Heart left ventricle (tissue), 16 donors: ENCODE data around the gene AIF1. TPM values are rescaled to one million over a fixed set of nuclear protein-coding genes. Genes with fewer than 3 reads are reported as not detected.

Experiments used
- ATAC-seq, 4 donors: fragments of 200-7000 bp; cut with Tn5 transposase; one replicate each; pipeline ENCODE4 v1.9.1; 2020 to 2022; ENCODE audit warnings: moderate library complexity in 4 of 4, mild to moderate bottlenecking in 3 of 4, moderate number of reproducible peaks in 1 of 4
- DNase-seq, 5 donors: peaks; one replicate each; pipeline ENCODE4 v3.0.0-alpha.2; 2020
- H3K27ac ChIP-seq, 12 donors: fragments of 200-600 bp; sonication (generic) in 4 of 12; one replicate each; pipeline versions ENCODE4 v1.5.0 to v1.8.0; 2016 to 2022; ENCODE audit warnings: mild to moderate bottlenecking in 2 of 12
- H3K27me3 ChIP-seq, 9 donors: fragments of 200-600 bp; sonication (generic) in 2 of 9; one replicate each; pipeline versions ENCODE4 v1.5.1 to v1.8.0; 2016 to 2022; ENCODE audit warnings: mild to moderate bottlenecking in 3 of 9
- H3K36me3 ChIP-seq, 9 donors: fragments of 200-600 bp; sonication (generic) in 2 of 9; one replicate each; pipeline versions ENCODE4 v1.5.0 to v1.8.0; 2018 to 2022; ENCODE audit warnings: mild to moderate bottlenecking in 2 of 9
- H3K4me1 ChIP-seq, 12 donors: fragments of 200-600 bp; sonication (generic) in 4 of 12; one replicate each; pipeline versions ENCODE4 v1.5.0 to v1.8.0; 2016 to 2022; ENCODE audit warnings: mild to moderate bottlenecking in 3 of 12
- H3K4me3 ChIP-seq, 12 donors: fragments of 200-600 bp; sonication (generic) in 4 of 12; one replicate each; pipeline versions ENCODE4 v1.5.0 to v1.8.0; 2017 to 2022; ENCODE audit warnings: mild to moderate bottlenecking in 9 of 12, moderate library complexity in 4 of 12
- H3K9me3 ChIP-seq, 12 donors: fragments of 200-600 bp; sonication (generic) in 4 of 12; one replicate each; pipeline versions ENCODE4 v1.5.0 to v1.8.0; 2016 to 2022; ENCODE audit warnings: mild to moderate bottlenecking in 1 of 12
- CTCF ChIP-seq, 12 donors: fragments of 200-600 bp; sonication (generic) in 4 of 12; IDR thresholded peaks; one replicate each; pipeline versions ENCODE4 v1.5.0 to v1.8.0; 2018 to 2022; ENCODE audit warnings: antibody characterized with exemption in 12 of 12, mild to moderate bottlenecking in 5 of 12
- POLR2A ChIP-seq, 2 donors: fragments of 450-650 bp; IDR thresholded peaks; one replicate each; pipeline ENCODE4 v1.6.1; 2017; ENCODE audit warnings: antibody characterized with exemption in 2 of 2, mild to moderate bottlenecking in 2 of 2, moderate library complexity in 2 of 2
- WGBS, 4 donors: extraction: QIAGEN DNeasy Blood & Tissue Kit in 2 of 4; methylation state at CpG; one replicate each; pipeline versions ENCODE4 v1.1.5 to v1.1.7; 2013 to 2018; 5-methylcytosine and 5-hydroxymethylcytosine counted together
- intact Hi-C, 10 donors: fragments of 100-400 bp; cut with DNase I; formaldehyde crosslinking; loops; one replicate each; pipeline versions ENCODE4 v1.11.1 to v1.14.2; 2022
- polyA plus RNA-seq, 2 donors: library from polyadenylated mRNA; stranded (reverse); fragments of 200-250 nt; gene quantifications; one replicate each; pipeline ENCODE4 v1.2.3, GENCODE V29; 2013
- total RNA-seq, 9 donors: library from RNA; depleted of rRNA in 2 of 9; stranded (reverse); fragments of >200 nt in 2 of 9; fragmentation: NEBNext Ultra II Directional in 3 of 9; extraction: Animal tissue kit (Norgen Biotek cat#: 25700) in 3 of 9; gene quantifications; one replicate each; pipeline versions ENCODE4 v1.1.0 to v1.2.4, GENCODE V29; 2016 to 2023
- donor health status: ischemic (EF 13 %, LVEDD 7.1; RV severe dilation, severe dysfunction).
- donor health status: healthy with polysubstance abuse.
- donor health status: DM: no; HTN: yes; CAD: no.
- donor health status: DM: no; HTN: no; CAD: no.
- donor health status: ischemic (EF 25% LVEDD 6.9; RV normal size, moderate dysfunction).
- donor health status: ischemic (EF 25% LVEDD 5.7; RV mildly dilated, moderate dysfunction).
- donor health status: healthy.
- donor health status: DM: yes; HTN: yes; CAD: no.
- donor health status: ischemic (EF 35%, LVEDD 5.7; RV mildly dilated, moderate dysfunction).
- donor health status: nonischemic (EF 11% LVEDD 7.7; RV severe dilation, severe dysfunction).
- donor health status: DM: yes; HTN: yes; CAD: no.
- donor health status: PGD.
- donor health status: ischemic (EF 29% LVEDD 5.4; RV normal size, mild dysfunction).
- donor health status: nonischemic (EF 23%, LVEDD 6.1; RV moderate dilation, normal function).

AIF1 gene
- total and polyA plus RNA-seq, 11 donors: 5.7 to 120 (median 9.5) TPM

GRCh38 chr6:31639449-31639861 lies 24.4 kb downstream of the AIF1 start:
- no peak for DNase-seq
- no peak for TF ChIP-seq POLR2A (IDR thresholded peaks at IDR 0.05)
- no peak for TF ChIP-seq CTCF (IDR thresholded peaks at IDR 0.05)
- intact Hi-C loops: no loop called here
- H3K4me1 ChIP-seq: no peaks in the 10 kb centered on the region
- no peak for ATAC-seq
- no peak overlapping the region for H3K27ac ChIP-seq
- no peak overlapping the region for H3K4me3 ChIP-seq
- WGBS, 4 donors: 80 to 89% (median 84%) methylated on average over 2 to 10 of the region's 10 CpGs
- no peaks in the 10 kb centered on the region for H3K9me3 ChIP-seq
- H3K27me3 ChIP-seq: no peaks in the 10 kb centered on the region
- H3K36me3 ChIP-seq: peaks cover 7 to 100% (median 100%) of the 10 kb centered on the region in 9 donors

DNA sequence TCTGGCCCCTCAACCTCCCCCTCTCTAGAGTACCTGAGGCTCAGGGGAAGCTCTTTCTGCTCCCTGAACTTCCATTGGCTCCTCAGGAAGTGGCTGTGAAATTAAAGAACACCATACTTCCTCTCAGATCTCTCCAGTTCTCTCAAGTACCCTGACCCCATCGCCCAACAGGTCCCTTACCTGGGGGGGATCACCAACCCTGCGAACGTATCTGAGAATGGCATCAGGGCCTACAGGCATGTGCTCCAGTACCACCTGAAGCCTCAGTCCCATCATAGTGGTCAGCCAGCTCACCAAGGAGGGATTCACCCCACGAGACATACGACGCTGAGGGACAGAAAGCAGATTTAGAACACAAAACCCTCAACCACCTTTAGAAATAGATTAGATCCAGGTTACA lies 25.6 kb downstream of the AIF1 start:
- intact Hi-C loops: no loop called here
- DNase-seq (no peak), ATAC-seq (no peak)
- Histone ChIP-seq H3K27ac (no peak overlapping the region), H3K36me3 (peaks cover 4 to 100% (median 100%) of the 10 kb centered on the region in 9 donors), H3K27me3 (no peaks in the 10 kb centered on the region), H3K4me3 (no peak overlapping the region), H3K9me3 (no peaks in the 10 kb centered on the region), H3K4me1 (no peaks in the 10 kb centered on the region)
- TF ChIP-seq POLR2A (IDR thresholded peaks at IDR 0.05): no peak
- TF ChIP-seq CTCF (IDR thresholded peaks at IDR 0.05): no peak
- WGBS, 4 donors: 95 to 99% (median 98%) methylated on average over 6 of the region's 6 CpGs

DNA sequence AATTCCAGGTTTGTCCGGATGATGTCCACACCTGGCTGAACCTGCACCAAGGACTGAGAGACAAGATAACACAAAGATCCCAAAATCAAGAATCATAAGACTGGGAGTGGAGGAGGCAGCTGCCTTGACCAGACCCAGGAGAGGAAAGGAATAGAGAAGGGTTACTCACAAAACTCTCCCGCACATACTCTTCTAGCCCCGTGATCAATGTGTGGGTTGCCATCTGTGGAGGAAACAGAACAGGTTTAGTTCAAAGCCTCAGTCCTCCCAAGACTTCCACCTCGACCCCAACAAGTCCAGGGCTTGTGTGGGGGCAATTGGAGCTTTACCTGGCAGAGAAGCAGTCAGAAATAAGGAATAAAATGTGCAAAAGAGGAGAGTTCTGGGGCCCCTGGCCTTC lies 26.3 kb downstream of the AIF1 start:
- TF ChIP-seq POLR2A (IDR thresholded peaks at IDR 0.05) (no peak), CTCF (IDR thresholded peaks at IDR 0.05) (no peak)
- Histone ChIP-seq H3K36me3 (peaks cover 4 to 100% (median 100%) of the 10 kb centered on the region in 9 donors), H3K9me3 (no peaks in the 10 kb centered on the region), H3K27ac (no peak overlapping the region), H3K4me1 (no peaks in the 10 kb centered on the region), H3K27me3 (no peaks in the 10 kb centered on the region), H3K4me3 (no peak overlapping the region)
- intact Hi-C loops: no loop called here
- DNase-seq: no peak
- ATAC-seq: no peak
- 93 to 95% (median 94%) methylated on average over 4 of the region's 4 CpGs for WGBS, 4 donors

DNA sequence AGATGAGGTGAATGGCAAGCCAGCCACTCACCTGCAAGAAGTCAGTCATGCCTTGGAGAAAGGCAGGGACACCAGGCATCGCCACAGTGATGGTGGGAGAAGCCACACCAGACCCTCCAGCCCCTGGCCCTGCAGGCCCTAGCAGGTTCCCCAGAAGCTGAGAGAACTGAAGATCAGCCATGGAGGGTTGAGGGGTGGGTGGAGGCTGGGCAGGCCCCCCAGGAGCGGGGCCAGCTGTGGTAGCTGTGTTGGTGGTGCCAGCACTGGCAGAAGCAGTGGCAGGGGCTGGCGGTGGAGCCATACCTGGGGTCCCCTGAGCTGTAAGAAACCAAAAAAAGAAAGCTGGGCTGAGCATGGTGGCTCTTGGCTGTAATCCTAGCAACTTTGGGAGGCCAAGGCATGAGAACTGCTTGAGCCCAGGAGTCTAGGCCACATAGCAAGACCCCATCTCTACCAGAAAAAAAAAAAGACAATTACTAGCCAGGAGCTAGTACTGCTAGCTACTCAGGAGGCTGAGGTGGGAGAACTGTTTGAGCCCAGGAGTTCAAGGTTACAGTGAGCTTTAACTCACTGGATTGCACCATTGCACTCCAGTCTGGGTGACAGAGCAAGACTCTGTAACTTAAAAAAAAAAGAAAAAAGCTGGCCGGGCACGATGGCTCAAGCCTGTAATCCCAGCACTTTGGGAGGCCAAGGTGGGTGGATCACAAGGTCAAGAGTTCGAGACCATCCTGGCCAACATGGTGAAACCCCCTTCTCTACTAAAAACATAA lies 27.9 kb downstream of the AIF1 start:
- intact Hi-C loops: loop anchor here in 1 of 10 donors (2.0 kb wide), 1 partner anchor 16 kb away; no protein-coding TSS in a partner anchor
- Histone ChIP-seq H3K4me1 (no peaks in the 10 kb centered on the region), H3K4me3 (no peak overlapping the region), H3K27me3 (no peaks in the 10 kb centered on the region), H3K9me3 (no peaks in the 10 kb centered on the region), H3K27ac (peak overlapping the region in 1 of 12 donors; percentile 2), H3K36me3 (peaks cover 4 to 100% (median 100%) of the 10 kb centered on the region in 9 donors)
- 89 to 94% (median 91%) methylated on average over 6 of the region's 6 CpGs for WGBS, 4 donors
- ATAC-seq: no peak
- DNase-seq: no peak
- TF ChIP-seq POLR2A (IDR thresholded peaks at IDR 0.05) (no peak), CTCF (IDR thresholded peaks at IDR 0.05) (no peak)
